HCT116 (cell line): ENCODE measurements around the gene GOLGA6L2. TPM values are rescaled to one million over a fixed set of nuclear protein-coding genes. Genes with fewer than 3 reads are reported as not detected.
"Not testable (repeated sequence)": the region's sequence is repeated elsewhere in the genome, so short reads cannot be mapped to it uniquely, and the experiment has no call there.

ENCODE experiments used
- ATAC-seq: fragments of 200-7000 bp; cut with Tn5 transposase; 2 replicates; pipeline ENCODE4 v1.9.1; 2020; ENCODE audit warnings: mild to moderate bottlenecking, moderate library complexity
- BruUV-seq: library from RNA; stranded (reverse); fragments of 400-500 nt; replicated peaks from 2 replicates; lab custom pipeline; 2021; lab: Mats Ljungman, UMichigan
- CTCF ChIA-PET: fragments of 300-600 bp; sonication (Branson Sonifier 250); formaldehyde crosslinking; loops from one replicate; lab custom pipeline; 2021; ENCODE audit warnings: antibody characterized with exemption; lab: Charles Lee
- POLR2A ChIA-PET: fragments of 300-600, 350-600 bp; sonication (Branson Sonifier 250); formaldehyde crosslinking; loops from one replicate; lab custom pipeline; 2021; ENCODE audit warnings: antibody characterized with exemption; lab: Charles Lee
- RAD21 ChIA-PET, 2 experiments: fragments of 300-600 bp; sonication (Branson Sonifier 250); formaldehyde crosslinking; loops; one replicate each; lab custom pipeline; 2023; ENCODE audit warnings: low total read pairs in 2 of 2; ENCODE audit not compliant: uncharacterized antibody in 2 of 2, unreplicated experiment in 2 of 2, low non-redundant PET in 1 of 2; lab: Charles Lee
- DNase-seq: peaks from one replicate; pipeline ENCODE4 v3.0.0-alpha.2; 2010; ENCODE audit warnings: low read depth, low spot score
- H2AFZ ChIP-seq: fragments of 200-600 bp; shearing (Covaris generic), sonication (generic); 2 replicates; pipeline ENCODE4 v1.6.1; 2017; ENCODE audit warnings: low read depth, mixed run types, mixed read lengths, antibody characterized with exemption, low read length; ENCODE audit not compliant: poor library complexity, severe bottlenecking
- H3K27ac ChIP-seq: 2 replicates; pipeline ENCODE4 v1.5.1; 2012; ENCODE audit warnings: low read depth, low read length
- H3K27me3 ChIP-seq: fragments of 200-600 bp; sonication (generic); 2 replicates; pipeline ENCODE4 v1.6.1; 2016; ENCODE audit warnings: mixed run types, low read length, mixed read lengths; ENCODE audit not compliant: insufficient read depth
- H3K36me3 ChIP-seq, 2 experiments: fragments of 200-500 bp in 1 of 2; fragments of 200-600 bp in 1 of 2; sonication (Bioruptor generic) in 1 of 2; sonication (generic) in 1 of 2; 2 replicates each; pipeline versions ENCODE4 v1.5.1 to v1.6.1; 2014 to 2016; ENCODE audit warnings: low read length in 2 of 2, inconsistent platforms in 1 of 2, mixed read lengths in 1 of 2, mixed run types in 1 of 2; ENCODE audit not compliant: insufficient read depth in 2 of 2, control insufficient read depth in 1 of 2
- H3K4me1 ChIP-seq, 2 experiments: fragments of 200-600 bp in 1 of 2; sonication (generic) in 1 of 2; 2 replicates each; pipeline versions ENCODE4 v1.5.1 to v1.6.1; 2012 to 2017; ENCODE audit warnings: low read length in 2 of 2, inconsistent platforms in 1 of 2, mild to moderate bottlenecking in 1 of 2, mixed read lengths in 1 of 2, mixed run types in 1 of 2, moderate library complexity in 1 of 2; ENCODE audit not compliant: insufficient read depth in 2 of 2, control insufficient read depth in 1 of 2
- H3K4me2 ChIP-seq: fragments of 200-600 bp; sonication (generic); 2 replicates; pipeline ENCODE4 v1.6.1; 2017; ENCODE audit warnings: mixed run types, low read length, mixed read lengths
- H3K4me3 ChIP-seq, 2 experiments: fragments of 200-600 bp in 1 of 2; sonication (generic) in 1 of 2; replicated peaks in 1 of 2; 2 replicates each; pipeline ENCODE4 v1.5.1; 2011 to 2016; ENCODE audit warnings: low read length in 2 of 2, control low read depth in 1 of 2, low read depth in 1 of 2, mild to moderate bottlenecking in 1 of 2, mixed read lengths in 1 of 2, mixed run types in 1 of 2
- H3K79me2 ChIP-seq: fragments of 200-600 bp; sonication (generic); 2 replicates; pipeline ENCODE4 v1.6.1; 2017; ENCODE audit warnings: mild to moderate bottlenecking, mixed run types, low read length, moderate library complexity, mixed read lengths; ENCODE audit not compliant: insufficient read depth
- H3K9ac ChIP-seq: fragments of 200-600 bp; sonication (generic); 2 replicates; pipeline ENCODE4 v1.6.1; 2016; ENCODE audit warnings: low read length, mixed read lengths
- H3K9me2 ChIP-seq: fragments of 200-600 bp; sonication (generic), shearing (Covaris generic); 2 replicates; pipeline ENCODE4 v1.6.1; 2017; ENCODE audit warnings: mixed run types, mild to moderate bottlenecking, moderate library complexity; ENCODE audit not compliant: insufficient read depth
- H3K9me3 ChIP-seq, 2 experiments: fragments of 200-500 bp in 1 of 2; fragments of 200-600 bp in 1 of 2; sonication (Bioruptor generic) in 1 of 2; sonication (generic) in 1 of 2; 2 replicates each; pipeline ENCODE4 v1.6.1; 2014 to 2017; ENCODE audit warnings: low read length in 2 of 2, mixed read lengths in 2 of 2, inconsistent platforms in 1 of 2, low read depth in 1 of 2, mild to moderate bottlenecking in 1 of 2, mixed run types in 1 of 2, moderate library complexity in 1 of 2; ENCODE audit not compliant: control insufficient read depth in 1 of 2, insufficient read depth in 1 of 2
- H4K20me1 ChIP-seq: fragments of 200-600 bp; sonication (generic), shearing (Covaris generic); 2 replicates; pipeline ENCODE4 v1.6.1; 2017; ENCODE audit warnings: mixed run types, mild to moderate bottlenecking, moderate library complexity; ENCODE audit not compliant: insufficient read depth
- CEBPB ChIP-seq: IDR thresholded peaks from 2 replicates; pipeline ENCODE4 v1.6.1; 2012; ENCODE audit warnings: low read depth
- EZH2 ChIP-seq: fragments of 200-600 bp; sonication (generic); IDR thresholded peaks from 2 replicates; pipeline ENCODE4 v1.6.1; 2017; ENCODE audit warnings: antibody characterized with exemption, mixed run types
- EZH2phosphoT487 ChIP-seq: fragments of 200-600 bp; IDR thresholded peaks from 2 replicates; pipeline ENCODE4 v1.6.1; 2018; ENCODE audit warnings: antibody characterized with exemption, borderline replicate concordance
- FOSL1 ChIP-seq: IDR thresholded peaks from 2 replicates; pipeline ENCODE4 v1.6.1; 2012; ENCODE audit warnings: low read depth
- JUND ChIP-seq: IDR thresholded peaks from 2 replicates; pipeline ENCODE4 v1.6.1; 2012
- ZBTB33 ChIP-seq: IDR thresholded peaks from 2 replicates; pipeline ENCODE4 v1.6.1; 2011; ENCODE audit warnings: mild to moderate bottlenecking, low read length, moderate library complexity; ENCODE audit not compliant: insufficient replicate concordance; ENCODE audit errors: extremely low read depth
- ZFX ChIP-seq: fragments of 450-650 bp; IDR thresholded peaks from 2 replicates; pipeline ENCODE4 v1.6.1; 2017
- intact Hi-C: fragments of 100-400 bp; cut with micrococcal nuclease; formaldehyde crosslinking; loops from 2 replicates; pipeline ENCODE4 v1.10.0; 2022
- total RNA-seq: library from RNA; stranded (reverse); gene quantifications from one replicate; pipeline ENCODE4 v1.2.1, GENCODE V29; 2021; ENCODE audit not compliant: unreplicated experiment

The GOLGA6L2 gene
- total RNA-seq, 1 experiment from 2014 or later, result not detected

DNA sequence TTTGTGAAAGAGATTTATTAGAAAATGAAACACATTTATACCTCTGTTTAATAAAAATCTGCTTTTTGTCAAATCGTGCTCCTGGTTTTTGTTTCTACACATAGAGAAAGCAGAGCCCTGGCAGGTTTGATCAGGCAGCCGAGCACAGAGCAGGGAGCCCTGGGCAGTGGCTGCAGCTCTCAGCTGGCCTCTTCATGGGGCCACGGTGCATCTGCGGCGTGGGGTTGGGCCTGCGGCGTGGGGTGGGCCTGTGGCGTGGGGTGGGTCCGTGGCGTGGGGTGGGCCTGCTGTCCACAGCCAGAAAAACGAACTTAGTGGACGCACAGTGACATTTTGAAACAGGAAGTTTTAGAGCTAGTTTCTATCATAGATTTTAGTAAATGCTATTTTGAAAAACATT is 10.6 kb downstream of the GOLGA6L2 start:
- Histone ChIP-seq H3K4me2 (no peak overlapping the region), H3K9me2 (no peaks in the 10 kb centered on the region), H3K9me3 (no peaks in the 10 kb centered on the region), H4K20me1 (no peaks in the 10 kb centered on the region), H3K27me3 (peaks cover 10% of the 10 kb centered on the region), H3K27ac (no peak overlapping the region), H3K9ac (no peak overlapping the region)
- no peak for ATAC-seq
- ChIA-PET RAD21 (no interaction called here), CTCF (no interaction called here), POLR2A (no interaction called here)
- intact Hi-C loops, result loop anchor here (5.0 kb wide), 1 partner anchor 51 kb away; no protein-coding TSS in a partner anchor
- no TSS peak for BruUV-seq
- TF ChIP-seq EZH2 (no peak), EZH2phosphoT487 (no peak), ZBTB33 (no peak), ZFX (no peak), JUND (no peak), FOSL1 (no peak), CEBPB (no peak)
- TF ChIP-seq, all 23 proteins: peak for 0
- no peak overlapping the region for H3K4me3 ChIP-seq
- H3K79me2 ChIP-seq, result no peaks in the 10 kb centered on the region
- no peaks in the 10 kb centered on the region for H3K4me1 ChIP-seq
- no peak overlapping the region for H2AFZ ChIP-seq
- no peaks in the 10 kb centered on the region for H3K36me3 ChIP-seq
- no peak for DNase-seq

GRCh38 chr15:23434699-23435098 is 12.3 kb downstream of the GOLGA6L2 start:
- intact Hi-C loops, result loop anchor here (5.0 kb wide), 1 partner anchor 53 kb away; no protein-coding TSS in a partner anchor
- H3K9me2 ChIP-seq, CTCF ChIA-PET, H3K27ac ChIP-seq, ATAC-seq, H3K27me3 ChIP-seq, BruUV-seq, POLR2A ChIA-PET, H2AFZ ChIP-seq, H3K9me3 ChIP-seq, H3K79me2 ChIP-seq, RAD21 ChIA-PET, H3K36me3 ChIP-seq, H3K9ac ChIP-seq, H4K20me1 ChIP-seq, H3K4me3 ChIP-seq, H3K4me2 ChIP-seq, DNase-seq, H3K4me1 ChIP-seq: not testable (repeated sequence)

DNA sequence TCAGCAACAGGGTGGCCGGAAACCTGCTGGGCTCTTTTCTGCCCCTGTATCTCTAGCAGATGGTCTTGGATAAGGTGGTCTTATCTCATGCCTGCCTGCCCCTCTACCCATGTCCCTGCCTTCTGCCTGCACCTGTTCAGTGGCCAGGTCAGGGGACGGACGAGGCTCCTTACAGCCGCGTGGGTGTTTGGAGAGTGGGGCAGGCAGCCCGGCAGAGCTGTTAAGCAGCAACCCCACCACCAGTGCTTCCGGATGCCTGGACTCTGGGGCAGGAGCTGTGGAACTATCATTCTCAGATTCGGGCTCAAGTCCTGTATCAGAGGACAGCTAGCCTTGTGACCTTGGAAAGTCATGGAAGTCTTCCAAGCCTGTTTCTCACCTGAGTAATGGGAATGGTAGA is 21.7 kb downstream of the GOLGA6L2 start:
- H3K4me3 ChIP-seq, RAD21 ChIA-PET, CTCF ChIA-PET, H3K27me3 ChIP-seq, H3K9me2 ChIP-seq, H3K27ac ChIP-seq, H3K36me3 ChIP-seq, H3K9me3 ChIP-seq, H2AFZ ChIP-seq, H3K79me2 ChIP-seq, POLR2A ChIA-PET, DNase-seq, H4K20me1 ChIP-seq, intact Hi-C loops, BruUV-seq, ATAC-seq, H3K4me2 ChIP-seq, H3K9ac ChIP-seq: not testable (repeated sequence)
- peaks cover 17 to 28% of the 10 kb centered on the region in 2 experiments for H3K4me1 ChIP-seq
